K562 (cell line): ENCODE measurements around the gene PRKCB.

Experiments used
- CEBPB ChIP-seq: fragments of 450-650 bp; IDR thresholded peaks from 2 replicates; pipeline ENCODE4 v1.6.1; 2016; ENCODE audit warnings: missing genetic modification characterization, missing compliant biosample characterization
- CTCF ChIP-seq, 3 experiments: IDR thresholded peaks in 2 of 3; conservative IDR thresholded peaks in 1 of 3; 2 replicates each; pipeline ENCODE4 v1.5.1; 2011 to 2012; ENCODE audit warnings: low read length in 3 of 3, mild to moderate bottlenecking in 3 of 3, control low read depth in 2 of 3, improper control_type of control experiment in 1 of 3, inconsistent platforms in 1 of 3, low read depth in 1 of 3, mixed read lengths in 1 of 3, moderate library complexity in 1 of 3; ENCODE audit not compliant: insufficient read depth in 2 of 3
- MAFK ChIP-seq: IDR thresholded peaks from 2 replicates; pipeline ENCODE4 v1.6.1; 2011; ENCODE audit warnings: low read length, improper control_type of control experiment
- PML ChIP-seq: IDR thresholded peaks from 2 replicates; pipeline ENCODE4 v1.6.1; 2012; ENCODE audit warnings: low read length, inconsistent platforms
- RBFOX2 ChIP-seq: fragments of 200-400 bp; formaldehyde crosslinking; IDR thresholded peaks from 2 replicates; pipeline ENCODE4 v1.6.1; 2017; ENCODE audit warnings: low read depth, mild to moderate bottlenecking, low read length, moderate library complexity
- TRIM28 ChIP-seq: fragments of 450-650 bp; IDR thresholded peaks from 2 replicates; pipeline ENCODE4 v1.6.1; 2017
- WHSC1 ChIP-seq: IDR thresholded peaks from one replicate; pipeline ENCODE4 v1.6.1; 2012; ENCODE audit warnings: low read length, control low read depth, inconsistent platforms
- ZHX1 ChIP-seq: fragments of 150-350 bp; conservative IDR thresholded peaks from 2 replicates; pipeline ENCODE4 v1.6.1; 2014; ENCODE audit warnings: low read length
- ZNF57 ChIP-seq: fragments of 450-650 bp; formaldehyde crosslinking; IDR thresholded peaks from 2 replicates; pipeline ENCODE4 v1.4.0; 2020; ENCODE audit warnings: mild to moderate bottlenecking, moderate library complexity

- TF ChIP-seq RBFOX2 (no peak), CEBPB (tag) (no peak), CTCF (IDR thresholded peaks at IDR 0.05 in 2 of 3, conservative IDR thresholded peaks at IDR 0.05 in 1 of 3; ENCODE audit: insufficient read depth in 2 of 3, low read depth in 1 of 3, low read length in 3 of 3) (no peak), TRIM28 (no peak), MAFK (no peak), WHSC1 (no peak), ZNF57 (no peak), PML (no peak), ZHX1 (no peak)
Measured at GRCh38 chr16:23979441-23979840, 143.7 kb downstream of the PRKCB start.
